Measurements from ENCODE around the gene SLC7A6OS.

GRCh38 chr16:68345958-68346635, 35.4 kb upstream of the SLC7A6OS start:
- no peak for TF ChIP-seq CTCF (IDR thresholded peaks at IDR 0.05)
- no peak for TF ChIP-seq POLR2AphosphoS5 (IDR thresholded peaks at IDR 0.05)
- no peak for TF ChIP-seq POLR2A (IDR thresholded peaks at IDR 0.05)
